A673 (cell line): ENCODE measurements around the gene ACTR5. TPM values are rescaled to one million over a fixed set of nuclear protein-coding genes. Genes with fewer than 3 reads are reported as not detected.

ENCODE experiments used
- BruUV-seq: library from RNA; stranded (reverse); fragments of 400-500 nt; replicated peaks from 2 replicates; lab custom pipeline; 2021; lab: Mats Ljungman, UMichigan
- CTCF ChIA-PET: fragments of 300-600 bp; sonication (Branson Sonifier 250); formaldehyde crosslinking; loops from one replicate; lab custom pipeline; 2022; ENCODE audit warnings: antibody characterized with exemption; lab: Charles Lee
- POLR2A ChIA-PET: fragments of 300-600 bp; sonication (Branson Sonifier 250); formaldehyde crosslinking; loops from one replicate; lab custom pipeline; 2022; ENCODE audit warnings: antibody characterized with exemption; ENCODE audit not compliant: low non-redundant PET; lab: Charles Lee
- DNase-seq: peaks from one replicate; pipeline ENCODE4 v3.0.0-alpha.2; 2015; ENCODE audit warnings: low spot score
- H3K27ac ChIP-seq: fragments of 200-600 bp; sonication (generic); 2 replicates; pipeline ENCODE4 v1.5.1; 2016; ENCODE audit warnings: mixed run types, low read depth, mild to moderate bottlenecking, mixed read lengths, antibody characterized with exemption, low read length; ENCODE audit not compliant: poor library complexity, severe bottlenecking
- H3K27me3 ChIP-seq: fragments of 200-600 bp; sonication (generic); replicated peaks from 2 replicates; pipeline ENCODE4 v1.6.1; 2017; ENCODE audit warnings: mixed run types, low read depth, mild to moderate bottlenecking, mixed read lengths, antibody characterized with exemption, low read length; ENCODE audit not compliant: insufficient read depth, poor library complexity
- H3K36me3 ChIP-seq: fragments of 200-600 bp; sonication (generic); 2 replicates; pipeline ENCODE4 v1.6.1; 2016; ENCODE audit warnings: mixed run types, mild to moderate bottlenecking, mixed read lengths, antibody characterized with exemption, low read length; ENCODE audit not compliant: insufficient read depth, poor library complexity, severe bottlenecking
- H3K4me1 ChIP-seq: fragments of 200-600 bp; sonication (generic); 2 replicates; pipeline ENCODE4 v1.6.1; 2017; ENCODE audit warnings: mixed run types, mild to moderate bottlenecking, mixed read lengths, antibody characterized with exemption, low read length; ENCODE audit not compliant: insufficient read depth, poor library complexity, severe bottlenecking
- H3K4me3 ChIP-seq: fragments of 200-600 bp; sonication (generic); 2 replicates; pipeline ENCODE4 v1.5.1; 2016; ENCODE audit warnings: low read depth, mixed run types, mild to moderate bottlenecking, mixed read lengths, low read length; ENCODE audit not compliant: poor library complexity, severe bottlenecking
- H3K9me3 ChIP-seq: fragments of 200-600 bp; sonication (generic); 2 replicates; pipeline ENCODE4 v1.6.1; 2016; ENCODE audit warnings: mixed run types, low read depth, mild to moderate bottlenecking, mixed read lengths, antibody characterized with exemption, low read length; ENCODE audit not compliant: poor library complexity, severe bottlenecking
- EZH2 ChIP-seq: fragments of 200-600 bp; sonication (generic); IDR thresholded peaks from 2 replicates; pipeline ENCODE4 v1.6.1; 2017; ENCODE audit warnings: borderline replicate concordance, low read depth, mild to moderate bottlenecking, mixed read lengths, antibody characterized with exemption, low read length; ENCODE audit not compliant: poor library complexity, severe bottlenecking
- intact Hi-C: fragments of 100-400 bp; cut with micrococcal nuclease; formaldehyde crosslinking; loops from one replicate; pipeline ENCODE4 v1.10.0; 2022; ENCODE audit not compliant: unreplicated experiment
- total RNA-seq: library from RNA; stranded (reverse); gene quantifications from 2 replicates; pipeline ENCODE4 v1.2.3, GENCODE V29; 2021
- TF ChIP-seq, protein P1 (sequence below): fragments of 300-800, 200-600 bp; sonication (generic); conservative IDR thresholded peaks from 2 replicates; pipeline ENCODE4 v1.5.1; 2017; ENCODE audit warnings: low read depth, mild to moderate bottlenecking, antibody characterized with exemption, low read length, moderate library complexity, mixed read lengths

ACTR5 gene
- total RNA-seq, 1 experiment from 2014 or later: 11.5 TPM

DNA sequence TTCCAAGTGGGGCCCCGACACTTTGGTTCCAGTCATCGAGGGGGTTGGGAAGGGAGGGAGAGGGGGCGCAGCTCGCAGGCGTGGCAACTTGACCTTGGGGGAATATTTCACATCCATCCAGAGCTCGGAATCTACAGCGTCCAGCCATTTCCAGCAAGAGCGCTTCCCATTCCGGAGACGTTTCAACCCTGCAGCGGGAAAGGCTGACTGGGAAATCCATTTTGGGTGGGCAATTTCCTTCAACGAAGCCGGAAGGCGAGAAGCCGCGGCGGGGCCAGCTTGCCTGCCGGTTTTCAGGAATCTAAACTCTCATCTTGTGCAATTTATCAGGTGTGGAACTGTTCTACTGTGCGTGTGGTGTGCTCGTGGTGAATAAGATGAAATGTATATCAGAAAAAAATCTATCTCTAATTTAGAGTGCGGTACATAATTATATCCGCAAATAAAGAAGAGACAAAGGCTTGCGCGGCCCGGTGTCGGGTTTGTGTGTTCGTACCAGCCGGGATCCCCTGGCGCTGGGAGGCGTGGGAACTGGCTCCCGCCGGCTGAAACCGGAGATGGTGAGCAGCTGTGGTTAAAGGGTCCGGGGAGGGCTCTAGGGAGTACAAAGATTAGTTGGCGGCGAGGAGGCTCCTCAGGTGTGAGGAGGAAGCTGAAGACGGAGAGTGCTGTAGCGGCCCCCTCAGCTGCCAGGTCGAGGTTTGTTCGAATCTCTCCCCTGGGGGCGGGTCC, 19.2 kb upstream of the ACTR5 start:
- CTCF ChIA-PET: interaction anchor here (1.1 kb wide), 1 partner anchor 80 kb away, joined by 3 read pairs; no protein-coding TSS in a partner anchor
- POLR2A ChIA-PET: interaction anchor here (0.6 kb wide), 1 partner anchor 16 kb away, joined by 3 read pairs; no protein-coding TSS in a partner anchor
- H3K4me3 ChIP-seq: no peak overlapping the region
- no peak overlapping the region for H3K27ac ChIP-seq
- TF ChIP-seq, protein P1, sequence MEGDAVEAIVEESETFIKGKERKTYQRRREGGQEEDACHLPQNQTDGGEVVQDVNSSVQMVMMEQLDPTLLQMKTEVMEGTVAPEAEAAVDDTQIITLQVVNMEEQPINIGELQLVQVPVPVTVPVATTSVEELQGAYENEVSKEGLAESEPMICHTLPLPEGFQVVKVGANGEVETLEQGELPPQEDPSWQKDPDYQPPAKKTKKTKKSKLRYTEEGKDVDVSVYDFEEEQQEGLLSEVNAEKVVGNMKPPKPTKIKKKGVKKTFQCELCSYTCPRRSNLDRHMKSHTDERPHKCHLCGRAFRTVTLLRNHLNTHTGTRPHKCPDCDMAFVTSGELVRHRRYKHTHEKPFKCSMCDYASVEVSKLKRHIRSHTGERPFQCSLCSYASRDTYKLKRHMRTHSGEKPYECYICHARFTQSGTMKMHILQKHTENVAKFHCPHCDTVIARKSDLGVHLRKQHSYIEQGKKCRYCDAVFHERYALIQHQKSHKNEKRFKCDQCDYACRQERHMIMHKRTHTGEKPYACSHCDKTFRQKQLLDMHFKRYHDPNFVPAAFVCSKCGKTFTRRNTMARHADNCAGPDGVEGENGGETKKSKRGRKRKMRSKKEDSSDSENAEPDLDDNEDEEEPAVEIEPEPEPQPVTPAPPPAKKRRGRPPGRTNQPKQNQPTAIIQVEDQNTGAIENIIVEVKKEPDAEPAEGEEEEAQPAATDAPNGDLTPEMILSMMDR: no peak
- TF ChIP-seq EZH2: peak; percentile 100
- H3K4me1 ChIP-seq: peaks cover 9% of the 10 kb centered on the region
- no peaks in the 10 kb centered on the region for H3K36me3 ChIP-seq
- no TSS peak for BruUV-seq
- no peak for DNase-seq
- intact Hi-C loops: no loop called here
- H3K9me3 ChIP-seq: no peaks in the 10 kb centered on the region
- peaks cover 96% of the 10 kb centered on the region for H3K27me3 ChIP-seq

DNA sequence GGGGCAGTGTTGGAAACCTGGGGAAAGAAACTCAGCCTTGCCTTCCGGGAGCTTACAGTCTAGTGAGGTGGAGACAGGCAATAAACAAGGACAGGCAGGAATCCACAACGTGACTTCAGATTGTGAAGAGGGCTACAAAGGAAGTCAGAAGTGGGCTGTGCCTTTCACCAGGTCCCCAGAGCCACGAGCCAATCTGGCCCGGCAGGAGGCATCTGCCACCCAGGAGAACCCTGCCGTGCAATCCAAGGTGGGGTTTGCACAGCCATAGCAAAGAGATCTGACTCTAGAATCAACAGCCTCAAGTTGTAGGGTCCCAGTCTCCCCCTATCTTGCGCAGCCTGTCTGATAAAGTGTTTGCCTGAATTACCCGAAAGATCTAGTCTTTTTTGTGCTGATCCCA, 18.5 kb upstream of the ACTR5 start:
- Histone ChIP-seq H3K9me3 (no peaks in the 10 kb centered on the region), H3K4me1 (peaks cover 9% of the 10 kb centered on the region), H3K27me3 (peaks cover 96% of the 10 kb centered on the region), H3K4me3 (no peak overlapping the region), H3K36me3 (no peaks in the 10 kb centered on the region), H3K27ac (no peak overlapping the region)
- TF ChIP-seq EZH2: no peak
- TF ChIP-seq, protein P1: no peak
- intact Hi-C loops: loop anchor here (5.0 kb wide), 1 partner anchor 82 kb away; no protein-coding TSS in a partner anchor
- ChIA-PET POLR2A (no interaction called here), CTCF (no interaction called here)
- BruUV-seq: no TSS peak
- DNase-seq: no peak

DNA sequence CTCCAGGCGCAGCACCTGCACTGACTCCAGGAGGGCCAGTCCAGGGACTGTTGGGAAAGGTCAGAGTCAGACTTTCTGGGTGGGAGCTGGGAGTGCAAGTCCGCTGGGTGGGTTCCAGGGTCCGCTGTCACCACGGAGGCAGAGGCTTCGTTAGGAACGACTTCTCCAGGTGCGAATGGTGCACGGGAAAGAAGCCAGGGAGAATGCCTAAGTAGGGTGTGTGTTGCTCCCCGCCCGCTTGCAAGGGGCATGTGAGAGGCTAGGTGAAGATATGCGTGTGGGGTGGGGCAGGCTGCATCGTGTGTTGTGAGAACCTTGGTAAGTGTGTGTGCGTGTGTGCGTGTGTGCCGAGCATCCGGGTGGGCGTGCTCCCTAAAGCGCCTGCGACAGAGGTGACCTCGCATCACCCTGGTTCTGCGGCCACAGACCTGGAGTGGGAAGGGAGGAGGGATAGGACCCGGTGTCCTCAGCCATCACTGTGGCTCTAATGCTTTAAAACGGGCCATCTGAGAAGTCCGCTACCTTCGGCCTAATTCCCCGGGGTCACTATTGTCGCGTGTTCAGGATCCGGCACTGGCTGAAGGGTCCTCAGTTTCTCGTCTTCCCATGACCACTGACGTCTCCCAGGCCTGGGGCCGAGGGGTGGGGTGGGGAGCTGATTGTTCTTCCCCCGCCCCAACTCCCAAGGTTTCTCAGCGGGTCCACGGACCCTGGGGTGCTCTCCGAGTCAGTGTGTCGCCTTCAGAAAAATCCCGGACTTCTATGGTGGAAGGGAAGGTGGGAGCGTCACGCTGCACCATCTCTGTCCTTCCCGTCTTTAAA, 17.9 kb upstream of the ACTR5 start:
- peak; percentile 48 for TF ChIP-seq EZH2
- TF ChIP-seq, protein P1: no peak
- Histone ChIP-seq H3K4me3 (peak overlapping the region; percentile 36), H3K4me1 (peaks cover 9% of the 10 kb centered on the region), H3K27ac (no peak overlapping the region), H3K9me3 (no peaks in the 10 kb centered on the region), H3K36me3 (no peaks in the 10 kb centered on the region), H3K27me3 (peaks cover 96% of the 10 kb centered on the region)
- ChIA-PET POLR2A (no interaction called here), CTCF (no interaction called here)
- DNase-seq: no peak
- intact Hi-C loops: loop anchor here (5.0 kb wide), 1 partner anchor 83 kb away; no protein-coding TSS in a partner anchor
- no TSS peak for BruUV-seq
